ENCODE data around the gene CHD9NB.
"Not testable (repeated sequence)": the region's sequence is repeated elsewhere in the genome, so short reads cannot be mapped to it uniquely, and the experiment has no call there.

CHD9NB gene

GRCh38 chr16:53055541-53056391 is 3.1 kb upstream of the CHD9NB start:
- H3K9me3 ChIP-seq: no peaks in the 10 kb centered on the region
- peaks cover 23 to 28% of the 10 kb centered on the region in 2 experiments for H3K4me1 ChIP-seq (ENCODE audit: control insufficient read depth in 1 of 2, insufficient read depth in 1 of 2, low read depth in 1 of 2, low read length in 1 of 2)
- peak overlapping the region; percentile 34 for H3K27ac ChIP-seq
- H3K4me3 ChIP-seq (ENCODE audit: low read depth in 1 of 2, low read length in 1 of 2): peak overlapping the region; percentile 71 to 75
- TF ChIP-seq, protein P1, sequence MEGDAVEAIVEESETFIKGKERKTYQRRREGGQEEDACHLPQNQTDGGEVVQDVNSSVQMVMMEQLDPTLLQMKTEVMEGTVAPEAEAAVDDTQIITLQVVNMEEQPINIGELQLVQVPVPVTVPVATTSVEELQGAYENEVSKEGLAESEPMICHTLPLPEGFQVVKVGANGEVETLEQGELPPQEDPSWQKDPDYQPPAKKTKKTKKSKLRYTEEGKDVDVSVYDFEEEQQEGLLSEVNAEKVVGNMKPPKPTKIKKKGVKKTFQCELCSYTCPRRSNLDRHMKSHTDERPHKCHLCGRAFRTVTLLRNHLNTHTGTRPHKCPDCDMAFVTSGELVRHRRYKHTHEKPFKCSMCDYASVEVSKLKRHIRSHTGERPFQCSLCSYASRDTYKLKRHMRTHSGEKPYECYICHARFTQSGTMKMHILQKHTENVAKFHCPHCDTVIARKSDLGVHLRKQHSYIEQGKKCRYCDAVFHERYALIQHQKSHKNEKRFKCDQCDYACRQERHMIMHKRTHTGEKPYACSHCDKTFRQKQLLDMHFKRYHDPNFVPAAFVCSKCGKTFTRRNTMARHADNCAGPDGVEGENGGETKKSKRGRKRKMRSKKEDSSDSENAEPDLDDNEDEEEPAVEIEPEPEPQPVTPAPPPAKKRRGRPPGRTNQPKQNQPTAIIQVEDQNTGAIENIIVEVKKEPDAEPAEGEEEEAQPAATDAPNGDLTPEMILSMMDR (IDR thresholded peaks at IDR 0.05): no peak
- H3K36me3 ChIP-seq: no peaks in the 10 kb centered on the region
- H3K27me3 ChIP-seq: no peaks in the 10 kb centered on the region

- peak within 1 kb of the TSS; percentile 34 for H3K27ac ChIP-seq
Observed at GRCh38 chr16:53054670-53055485, 2.2 kb upstream of the CHD9NB start, which contains the start of gene CHD9. Gene CHD9, plus strand, starts transcription at chr16:53054991. Its CDS starts 101,099 bp downstream, at chr16:53156090.

DNA sequence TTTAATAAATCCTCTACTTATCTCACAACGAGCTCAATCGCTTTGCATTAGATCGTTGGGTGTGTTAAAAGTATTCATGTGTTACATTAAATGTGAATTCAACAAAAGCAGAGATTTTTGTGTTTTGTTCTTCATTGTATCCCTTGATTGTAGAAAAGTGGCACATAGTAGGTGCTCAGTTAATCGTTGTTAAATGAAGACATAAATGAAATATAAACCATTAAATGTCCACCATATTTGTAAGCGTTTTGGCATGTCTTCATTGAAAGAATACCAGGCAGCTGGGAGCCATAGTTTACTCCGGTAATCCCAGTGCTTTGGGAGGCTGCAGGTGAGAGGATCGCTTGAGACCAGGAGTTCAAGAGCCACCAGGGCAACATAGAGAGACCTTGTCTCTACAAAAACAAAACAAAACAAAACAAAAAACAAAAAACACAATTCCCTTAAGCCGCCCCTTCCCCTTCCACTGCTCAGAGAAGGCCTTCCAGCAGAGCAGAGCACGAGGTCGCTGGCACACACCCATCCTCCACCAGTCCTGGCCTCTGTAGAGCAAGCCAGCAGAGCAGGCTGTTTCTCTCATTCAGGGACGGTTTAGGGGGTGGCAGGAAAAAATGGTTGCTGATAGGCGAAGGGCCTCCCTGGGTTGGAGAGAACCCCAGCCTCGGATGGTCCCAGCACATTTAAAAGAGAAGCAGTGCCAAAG is 1.4 kb upstream of the CHD9NB start:
- no peaks in the 10 kb centered on the region for H3K27me3 ChIP-seq
- peaks cover 23 to 28% of the 10 kb centered on the region in 2 experiments for H3K4me1 ChIP-seq (ENCODE audit: control insufficient read depth in 1 of 2, insufficient read depth in 1 of 2, low read depth in 1 of 2, low read length in 1 of 2)
- no peaks in the 10 kb centered on the region for H3K36me3 ChIP-seq
- no peak overlapping the region for H3K27ac ChIP-seq
- H3K9me3 ChIP-seq: no peaks in the 10 kb centered on the region
- TF ChIP-seq, protein P1 (IDR thresholded peaks at IDR 0.05): no peak
- H3K4me3 ChIP-seq (ENCODE audit: low read depth in 1 of 2, low read length in 1 of 2): peak overlapping the region in 1 of 2 experiments; percentile 71

More at GRCh38 chr16:53054670-53055485, 2.2 kb upstream of the CHD9NB start, which contains the start of gene CHD9:
- Histone ChIP-seq H3K4me1 (ENCODE audit: control insufficient read depth in 1 of 2, insufficient read depth in 1 of 2, low read depth in 1 of 2, low read length in 1 of 2) (peaks cover 23 to 28% of the 10 kb centered on the region in 2 experiments), H3K9me3 (no peaks in the 10 kb centered on the region), H3K4me3 (ENCODE audit: low read depth in 1 of 2, low read length in 1 of 2) (peak within 1 kb of the TSS; percentile 71 to 75), H3K27me3 (no peaks in the 10 kb centered on the region), H3K36me3 (no peaks in the 10 kb centered on the region)
- TF ChIP-seq, protein P1 (IDR thresholded peaks at IDR 0.05): peak; percentile 99

- not testable (repeated sequence) for H3K27me3 ChIP-seq; H3K9me3 ChIP-seq; H3K27ac ChIP-seq; H3K4me3 ChIP-seq (ENCODE audit: low read depth in 1 of 2, low read length in 1 of 2); H3K36me3 ChIP-seq
- H3K4me1 ChIP-seq (ENCODE audit: control insufficient read depth in 1 of 2, insufficient read depth in 1 of 2, low read depth in 1 of 2, low read length in 1 of 2): peaks cover 16 to 25% of the 10 kb centered on the region in 2 experiments
Observed at GRCh38 chr16:53051255-53051654, 1.4 kb downstream of the CHD9NB start.

- TF ChIP-seq, protein P1 (IDR thresholded peaks at IDR 0.05): no peak
- Histone ChIP-seq H3K9me3 (no peaks in the 10 kb centered on the region), H3K36me3 (no peaks in the 10 kb centered on the region), H3K27me3 (peaks cover 9% of the 10 kb centered on the region), H3K27ac (no peak overlapping the region), H3K4me1 (ENCODE audit: control insufficient read depth in 1 of 2, insufficient read depth in 1 of 2, low read depth in 1 of 2, low read length in 1 of 2) (peaks cover 0 to 4% of the 10 kb centered on the region in 2 experiments), H3K4me3 (ENCODE audit: low read depth in 1 of 2, low read length in 1 of 2) (no peak overlapping the region)
Observed at GRCh38 chr16:53048139-53048915, 4.4 kb downstream of the CHD9NB start.

- H3K4me1 ChIP-seq (ENCODE audit: control insufficient read depth in 1 of 2, insufficient read depth in 1 of 2, low read depth in 1 of 2, low read length in 1 of 2); H3K4me3 ChIP-seq (ENCODE audit: low read depth in 1 of 2, low read length in 1 of 2); H3K36me3 ChIP-seq; H3K27ac ChIP-seq; H3K9me3 ChIP-seq: not testable (repeated sequence)
- peaks cover 17% of the 10 kb centered on the region for H3K27me3 ChIP-seq
Observed at GRCh38 chr16:53047515-53047914, 5.2 kb downstream of the CHD9NB start.

Measured in neutrophil (primary cell).